ENCODE measurements around the gene FAM20C. TPM values are rescaled to one million over a fixed set of nuclear protein-coding genes. Genes with fewer than 3 reads are reported as not detected.

FAM20C gene
- total RNA-seq, 2 donors from 2014 or later, result 37.8 to 62.0 TPM

- intact Hi-C loops (cut with DNase I), result no loop called here
- no peak for DNase-seq (ENCODE audit: low spot score)
- TF ChIP-seq CTCF (IDR thresholded peaks at IDR 0.05) (no peak), POLR2AphosphoS5 (IDR thresholded peaks at IDR 0.05) (no peak), POLR2A (IDR thresholded peaks at IDR 0.05) (no peak)
- H3K27ac ChIP-seq, result no peak overlapping the region
- 90% methylated on average over 29 of the region's 29 CpGs for WGBS
- no peak overlapping the region for H3K4me3 ChIP-seq
- H3K9me3 ChIP-seq, result no peaks in the 10 kb centered on the region
- peaks cover 0 to 29% of the 10 kb centered on the region in 2 donors for H3K36me3 ChIP-seq
- no peaks in the 10 kb centered on the region for H3K27me3 ChIP-seq (replicated peaks; ENCODE audit: insufficient read depth)
- H3K4me1 ChIP-seq (replicated peaks), result peaks cover 5% of the 10 kb centered on the region
Observed at GRCh38 chr7:252216-252965, 60.0 kb downstream of the FAM20C start.

GRCh38 chr7:252981-253380 lies 60.6 kb downstream of the FAM20C start:
- peak overlapping the region in 1 of 2 donors; percentile 79 for H3K27ac ChIP-seq
- peaks cover 5% of the 10 kb centered on the region for H3K4me1 ChIP-seq (replicated peaks)
- H3K36me3 ChIP-seq, result peaks cover 0 to 29% of the 10 kb centered on the region in 2 donors
- no peak for DNase-seq (ENCODE audit: low spot score)
- H3K9me3 ChIP-seq, result no peaks in the 10 kb centered on the region
- intact Hi-C loops (cut with DNase I), result no loop called here
- H3K27me3 ChIP-seq (replicated peaks; ENCODE audit: insufficient read depth), result no peaks in the 10 kb centered on the region
- H3K4me3 ChIP-seq, result no peak overlapping the region
- WGBS, result 93% methylated on average over 22 of the region's 22 CpGs
- no peak for TF ChIP-seq CTCF (IDR thresholded peaks at IDR 0.05)
- TF ChIP-seq POLR2A (IDR thresholded peaks at IDR 0.05), result no peak
- no peak for TF ChIP-seq POLR2AphosphoS5 (IDR thresholded peaks at IDR 0.05)

DNA sequence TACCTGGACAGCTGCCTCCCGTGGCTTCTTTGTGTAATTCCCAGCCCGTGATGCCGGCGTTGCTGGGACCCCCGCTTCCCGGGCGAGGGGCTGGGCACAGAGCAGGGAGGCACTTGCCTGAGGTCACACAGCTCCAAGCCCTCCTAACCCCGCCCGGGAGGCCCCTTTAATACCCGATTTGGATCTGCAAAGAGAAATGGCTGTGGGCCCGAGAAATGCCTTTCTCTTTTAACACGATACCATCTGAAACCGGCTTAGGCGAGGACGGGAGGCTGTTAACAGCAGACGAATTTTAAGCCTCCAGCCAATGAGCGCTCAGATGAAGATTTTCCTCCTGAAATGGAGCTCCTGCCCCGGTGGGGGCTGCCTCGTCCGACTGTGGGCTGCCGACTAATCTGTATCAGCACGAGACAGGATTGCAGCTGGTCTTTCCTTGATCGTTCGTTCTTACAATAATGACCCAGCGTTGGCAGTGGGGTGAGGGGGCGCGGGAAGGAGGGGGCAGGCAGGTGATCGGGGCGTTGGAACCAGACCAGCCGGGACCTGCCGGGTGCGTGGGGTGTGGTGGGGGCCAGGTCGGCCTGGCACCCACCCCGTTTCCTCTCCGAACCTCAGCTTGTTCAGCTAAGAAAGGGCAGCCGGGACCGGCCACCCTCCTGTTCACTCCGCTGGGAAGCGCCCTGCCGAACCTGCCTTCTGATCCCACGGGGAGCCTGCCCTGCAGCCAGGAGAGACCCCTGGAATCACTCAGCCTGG lies 61.4 kb downstream of the FAM20C start:
- peaks cover 5% of the 10 kb centered on the region for H3K4me1 ChIP-seq (replicated peaks)
- H3K27ac ChIP-seq, result peak overlapping the region; percentile 46 to 79
- peak; percentile 44 for DNase-seq (ENCODE audit: low spot score)
- H3K4me3 ChIP-seq, result peak overlapping the region in 1 of 2 donors; percentile 15
- H3K9me3 ChIP-seq, result no peaks in the 10 kb centered on the region
- 52% methylated on average over 41 of the region's 41 CpGs for WGBS
- TF ChIP-seq POLR2A (IDR thresholded peaks at IDR 0.05), result no peak
- TF ChIP-seq POLR2AphosphoS5 (IDR thresholded peaks at IDR 0.05), result peak; percentile 15
- TF ChIP-seq CTCF (IDR thresholded peaks at IDR 0.05), result no peak
- intact Hi-C loops (cut with DNase I), result no loop called here
- no peaks in the 10 kb centered on the region for H3K27me3 ChIP-seq (replicated peaks; ENCODE audit: insufficient read depth)
- peaks cover 0 to 29% of the 10 kb centered on the region in 2 donors for H3K36me3 ChIP-seq

DNA sequence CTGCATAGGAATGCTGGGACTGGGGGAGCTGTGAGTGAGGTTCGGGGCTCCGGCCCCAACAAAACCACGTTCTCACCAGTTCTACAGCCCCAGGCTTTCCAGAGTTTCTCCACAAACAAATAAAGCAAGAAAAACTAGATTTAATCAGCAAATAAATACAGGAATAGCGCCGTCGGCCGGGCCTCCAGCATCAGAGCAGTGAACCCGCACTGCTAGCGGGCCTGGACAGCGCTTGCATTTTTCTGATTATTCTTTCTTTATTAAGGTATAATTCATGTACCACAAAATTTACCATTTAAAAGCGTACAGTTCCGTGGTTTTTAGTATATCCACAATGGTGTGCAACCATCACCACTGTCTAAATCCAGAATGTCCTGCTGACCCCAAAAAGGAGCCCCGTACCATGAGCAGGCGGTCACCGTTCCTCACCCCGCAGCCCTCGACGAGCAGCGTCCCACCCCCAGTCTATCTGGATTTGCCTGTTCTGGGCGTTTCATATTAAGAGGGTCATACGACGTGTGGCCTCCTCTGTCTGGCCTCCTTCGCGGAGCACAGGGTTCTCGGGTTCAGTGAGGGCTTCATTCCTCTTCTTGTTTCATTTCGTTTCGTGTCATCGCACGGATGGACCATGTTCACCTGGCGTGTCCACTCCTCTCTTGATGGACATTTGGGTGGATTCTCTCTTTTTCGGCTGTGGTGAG lies 62.1 kb downstream of the FAM20C start:
- WGBS, result 73% methylated on average over 31 of the region's 31 CpGs
- H3K4me1 ChIP-seq (replicated peaks), result peaks cover 5% of the 10 kb centered on the region
- H3K9me3 ChIP-seq, result no peaks in the 10 kb centered on the region
- peaks cover 0 to 29% of the 10 kb centered on the region in 2 donors for H3K36me3 ChIP-seq
- no peaks in the 10 kb centered on the region for H3K27me3 ChIP-seq (replicated peaks; ENCODE audit: insufficient read depth)
- DNase-seq (ENCODE audit: low spot score), result no peak
- TF ChIP-seq POLR2A (IDR thresholded peaks at IDR 0.05) (no peak), POLR2AphosphoS5 (IDR thresholded peaks at IDR 0.05) (peak; percentile 61), CTCF (IDR thresholded peaks at IDR 0.05) (peak in 1 of 4 experiments; percentile 18)
- peak overlapping the region; percentile 46 to 79 for H3K27ac ChIP-seq
- intact Hi-C loops (cut with DNase I), result no loop called here
- H3K4me3 ChIP-seq, result peak overlapping the region in 1 of 2 donors; percentile 15

All from prostate gland (tissue), 2 donors.